Keratinocyte (primary cell): ENCODE measurements around the gene PSMB11. TPM values are rescaled to one million over a fixed set of nuclear protein-coding genes. Genes with fewer than 3 reads are reported as not detected.

Source experiments
- DNase-seq: peaks from one replicate; pipeline ENCODE4 v3.0.0-alpha.2; 2011; ENCODE audit warnings: low read depth, missing footprints, low spot score
- FAIRE-seq: peaks from 2 replicates; lab custom pipeline; 2011; peaks lifted over from hg19 to GRCh38; lab: Jason Lieb, UNC
- H2AFZ ChIP-seq: 2 replicates; pipeline ENCODE4 v1.6.0; 2012; ENCODE audit warnings: low read length, control low read depth, inconsistent platforms; ENCODE audit not compliant: control insufficient read depth
- H3K27ac ChIP-seq: 2 replicates; pipeline ENCODE4 v1.5.1; 2011; ENCODE audit warnings: low read length; ENCODE audit not compliant: control insufficient read depth, insufficient read depth
- H3K27me3 ChIP-seq: 3 replicates; pipeline ENCODE4 v1.6.0; 2011; ENCODE audit warnings: low read length; ENCODE audit not compliant: control insufficient read depth, insufficient read depth; ENCODE audit errors: extremely low read depth
- H3K36me3 ChIP-seq, 2 experiments: 2 replicates in 1 of 2; 3 replicates in 1 of 2; pipeline ENCODE4 v1.5.1; 2011; ENCODE audit warnings: low read length in 2 of 2, mild to moderate bottlenecking in 1 of 2; ENCODE audit not compliant: control insufficient read depth in 2 of 2, insufficient read depth in 2 of 2; ENCODE audit errors: extremely low read depth in 1 of 2
- H3K4me1 ChIP-seq: 3 replicates; pipeline ENCODE4 v1.5.1; 2011; ENCODE audit warnings: low read length; ENCODE audit not compliant: control insufficient read depth, insufficient read depth; ENCODE audit errors: extremely low read depth
- H3K4me2 ChIP-seq: 3 replicates; pipeline ENCODE4 v1.6.0; 2011; ENCODE audit warnings: low read depth, low read length; ENCODE audit not compliant: control insufficient read depth, insufficient read depth; ENCODE audit errors: extremely low read depth
- H3K4me3 ChIP-seq, 3 experiments: fragments of 200-600 bp in 1 of 3; sonication (generic) in 1 of 3; 2 replicates in 2 of 3; 3 replicates in 1 of 3; pipeline ENCODE4 v1.5.1; 2011 to 2016; ENCODE audit warnings: low read length in 3 of 3, mild to moderate bottlenecking in 3 of 3, control low read depth in 2 of 3, inconsistent platforms in 1 of 3, low read depth in 1 of 3, mixed read lengths in 1 of 3, mixed run types in 1 of 3, moderate library complexity in 1 of 3; ENCODE audit not compliant: control insufficient read depth in 2 of 3, insufficient read depth in 2 of 3; ENCODE audit errors: extremely low read depth in 1 of 3
- H3K79me2 ChIP-seq: 2 replicates; pipeline ENCODE4 v1.6.0; 2012; ENCODE audit warnings: low read length; ENCODE audit not compliant: control insufficient read depth, insufficient read depth
- H3K9ac ChIP-seq: 3 replicates; pipeline ENCODE4 v1.6.0; 2011; ENCODE audit warnings: low read length; ENCODE audit not compliant: control insufficient read depth, insufficient read depth; ENCODE audit errors: extremely low read depth
- H3K9me1 ChIP-seq: 3 replicates; pipeline ENCODE4 v1.6.0; 2011; ENCODE audit warnings: low read length; ENCODE audit not compliant: control insufficient read depth, insufficient read depth; ENCODE audit errors: extremely low read depth
- H3K9me3 ChIP-seq: 2 replicates; pipeline ENCODE4 v1.5.1; 2012; ENCODE audit warnings: low read depth, low read length; ENCODE audit not compliant: control insufficient read depth
- H4K20me1 ChIP-seq: 3 replicates; pipeline ENCODE4 v1.6.0; 2011; ENCODE audit warnings: low read length; ENCODE audit not compliant: control insufficient read depth, insufficient read depth; ENCODE audit errors: extremely low read depth
- EZH2 ChIP-seq: IDR thresholded peaks from one replicate; pipeline ENCODE4 v1.6.1; 2012; ENCODE audit warnings: inconsistent platforms, mild to moderate bottlenecking, low read length, moderate library complexity
- dilution Hi-C: fragments of 300-500 bp; cut with MboI; formaldehyde crosslinking; loops from one replicate; pipeline ENCODE4 v1.7.0; 2020; ENCODE audit warnings: low sequenced_read_pairs; ENCODE audit not compliant: extremely low pct_ligation_motif_present
- polyA plus RNA-seq, 5 experiments: library from polyadenylated mRNA; depleted of rRNA in 3 of 5; stranded (reverse) in 3 of 5; stranded (forward) in 1 of 5; unstranded in 1 of 5; fragments of >200 nt; gene quantifications; 1 replicate in 1 of 5; 2 replicates in 3 of 5; 3 replicates in 1 of 5; pipeline versions ENCODE4 v1.2.1 to v1.2.3, GENCODE V29; 2011 to 2012; ENCODE audit warnings: missing spikeins in 2 of 5, low read depth in 1 of 5, low replicate concordance in 1 of 5
- TF ChIP-seq, protein P1 (sequence below), 3 experiments: IDR thresholded peaks in 1 of 3; conservative IDR thresholded peaks in 1 of 3; optimal IDR thresholded peaks in 1 of 3; 2 replicates in 2 of 3; 3 replicates in 1 of 3; pipeline versions ENCODE3 to v1.5.1; 2011; ENCODE audit warnings: low read length in 3 of 3, mild to moderate bottlenecking in 3 of 3, moderate library complexity in 2 of 3, control low read depth in 1 of 3, inconsistent platforms in 1 of 3; ENCODE audit not compliant: insufficient read depth in 2 of 3; ENCODE audit errors: extremely low read depth in 1 of 3

Gene PSMB11
- polyA plus RNA-seq, 1 donor (not counting 4 experiments of a cell fraction or from before 2014, with no cell fraction given): not detected

DNA sequence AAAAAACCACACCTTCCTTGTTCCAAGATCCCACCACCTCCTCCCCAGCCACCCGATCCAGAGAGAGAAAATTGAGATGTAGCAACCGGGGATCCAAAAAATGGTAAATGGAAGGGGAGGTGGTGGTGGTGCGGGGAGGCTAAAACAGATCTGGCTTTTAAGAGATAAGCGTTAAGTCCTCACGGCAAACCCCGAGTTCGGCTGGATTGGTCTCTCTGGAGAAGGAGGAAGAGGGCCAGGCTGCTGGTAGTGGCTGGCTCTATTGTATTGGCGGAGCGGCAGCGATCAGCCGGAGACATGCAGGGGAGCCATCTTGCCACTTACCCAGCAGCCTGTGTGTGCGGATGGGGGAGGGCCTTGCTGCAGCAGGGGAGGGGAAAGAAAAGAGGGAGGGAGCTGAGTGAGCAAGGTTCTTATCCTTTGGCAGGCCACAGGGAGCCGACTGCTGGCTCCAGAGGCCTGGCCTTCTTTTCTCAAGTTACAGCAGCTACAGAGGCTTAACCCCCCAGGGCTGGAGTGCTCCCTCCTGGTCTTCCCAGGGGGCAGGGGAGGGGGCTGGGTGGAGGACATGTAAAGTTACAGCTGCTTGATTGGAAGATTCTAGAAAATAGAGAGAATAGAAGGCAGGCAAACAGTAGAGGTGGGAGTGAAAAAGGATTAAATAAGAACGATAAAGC is 29.4 kb downstream of the PSMB11 start:
- dilution Hi-C loops: no loop called here
- Histone ChIP-seq H3K27me3 (no peaks in the 10 kb centered on the region), H3K9ac (peak overlapping the region; percentile 92), H3K9me3 (no peaks in the 10 kb centered on the region), H3K4me1 (peaks cover 23% of the 10 kb centered on the region), H3K4me2 (peak overlapping the region; percentile 93), H2AFZ (peak overlapping the region; percentile 83), H3K27ac (peak overlapping the region; percentile 87), H3K4me3 (peak overlapping the region; percentile 71 to 89 (median 83)), H4K20me1 (peaks cover 18% of the 10 kb centered on the region), H3K9me1 (peaks cover 1% of the 10 kb centered on the region), H3K79me2 (peaks cover 45% of the 10 kb centered on the region), H3K36me3 (peaks cover 32 to 51% of the 10 kb centered on the region in 2 experiments)
- TF ChIP-seq EZH2: no peak
- TF ChIP-seq, protein P1, sequence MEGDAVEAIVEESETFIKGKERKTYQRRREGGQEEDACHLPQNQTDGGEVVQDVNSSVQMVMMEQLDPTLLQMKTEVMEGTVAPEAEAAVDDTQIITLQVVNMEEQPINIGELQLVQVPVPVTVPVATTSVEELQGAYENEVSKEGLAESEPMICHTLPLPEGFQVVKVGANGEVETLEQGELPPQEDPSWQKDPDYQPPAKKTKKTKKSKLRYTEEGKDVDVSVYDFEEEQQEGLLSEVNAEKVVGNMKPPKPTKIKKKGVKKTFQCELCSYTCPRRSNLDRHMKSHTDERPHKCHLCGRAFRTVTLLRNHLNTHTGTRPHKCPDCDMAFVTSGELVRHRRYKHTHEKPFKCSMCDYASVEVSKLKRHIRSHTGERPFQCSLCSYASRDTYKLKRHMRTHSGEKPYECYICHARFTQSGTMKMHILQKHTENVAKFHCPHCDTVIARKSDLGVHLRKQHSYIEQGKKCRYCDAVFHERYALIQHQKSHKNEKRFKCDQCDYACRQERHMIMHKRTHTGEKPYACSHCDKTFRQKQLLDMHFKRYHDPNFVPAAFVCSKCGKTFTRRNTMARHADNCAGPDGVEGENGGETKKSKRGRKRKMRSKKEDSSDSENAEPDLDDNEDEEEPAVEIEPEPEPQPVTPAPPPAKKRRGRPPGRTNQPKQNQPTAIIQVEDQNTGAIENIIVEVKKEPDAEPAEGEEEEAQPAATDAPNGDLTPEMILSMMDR (optimal IDR thresholded peaks at IDR 0.05 in 1 of 3, IDR thresholded peaks at IDR 0.05 in 1 of 3, conservative IDR thresholded peaks at IDR 0.05 in 1 of 3; ENCODE audit: extremely low read depth in 1 of 3, insufficient read depth in 2 of 3, low read length in 3 of 3): no peak
- no peak for DNase-seq
- no peak for FAIRE-seq

DNA sequence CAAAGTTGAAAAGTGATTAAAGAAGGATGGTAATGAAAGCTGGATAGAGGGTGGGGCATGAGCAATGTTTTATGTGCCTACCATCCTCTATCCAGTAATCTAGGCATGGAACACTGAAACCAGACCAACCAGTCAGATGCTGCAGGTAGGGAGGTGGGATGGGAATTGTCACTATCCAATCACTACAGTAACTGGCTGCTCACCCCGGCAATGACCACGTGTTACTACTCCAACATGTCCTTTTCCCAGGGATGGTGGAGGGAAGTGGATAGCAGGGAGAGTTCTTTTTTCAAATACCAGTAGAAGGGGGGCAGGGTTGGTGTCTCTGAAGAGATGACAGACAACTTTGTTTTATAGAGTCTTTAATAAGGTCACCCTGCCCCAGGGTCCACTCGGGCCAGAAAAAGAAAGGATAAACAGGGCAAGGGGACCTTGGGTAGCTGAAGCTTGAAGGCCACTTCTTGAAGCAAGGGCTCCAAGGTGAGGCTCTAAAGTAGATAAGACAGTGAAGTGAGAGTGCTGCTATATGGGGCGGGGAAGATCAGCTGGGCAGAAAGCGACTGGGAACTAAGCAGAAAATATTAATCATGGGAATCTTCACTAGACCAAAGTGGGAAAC is 30.0 kb downstream of the PSMB11 start:
- H2AFZ ChIP-seq: no peak overlapping the region
- no peak for DNase-seq
- peaks cover 41% of the 10 kb centered on the region for H3K79me2 ChIP-seq
- peak overlapping the region; percentile 87 for H3K27ac ChIP-seq
- H3K27me3 ChIP-seq: no peaks in the 10 kb centered on the region
- dilution Hi-C loops: no loop called here
- H3K4me3 ChIP-seq: peak overlapping the region in 1 of 3 experiments; percentile 83
- H3K36me3 ChIP-seq: peaks cover 31 to 50% of the 10 kb centered on the region in 2 experiments
- H3K9me1 ChIP-seq: no peaks in the 10 kb centered on the region
- peaks cover 12% of the 10 kb centered on the region for H4K20me1 ChIP-seq
- FAIRE-seq: no peak
- peak overlapping the region; percentile 92 for H3K9ac ChIP-seq
- TF ChIP-seq, protein P1 (optimal IDR thresholded peaks at IDR 0.05 in 1 of 3, IDR thresholded peaks at IDR 0.05 in 1 of 3, conservative IDR thresholded peaks at IDR 0.05 in 1 of 3; ENCODE audit: extremely low read depth in 1 of 3, insufficient read depth in 2 of 3, low read length in 3 of 3): no peak
- no peak for TF ChIP-seq EZH2
- H3K4me1 ChIP-seq: peaks cover 23% of the 10 kb centered on the region
- H3K4me2 ChIP-seq: peak overlapping the region; percentile 93
- no peaks in the 10 kb centered on the region for H3K9me3 ChIP-seq
